ENCODE results near the gene ZNF530.

Gene ZNF530

DNA sequence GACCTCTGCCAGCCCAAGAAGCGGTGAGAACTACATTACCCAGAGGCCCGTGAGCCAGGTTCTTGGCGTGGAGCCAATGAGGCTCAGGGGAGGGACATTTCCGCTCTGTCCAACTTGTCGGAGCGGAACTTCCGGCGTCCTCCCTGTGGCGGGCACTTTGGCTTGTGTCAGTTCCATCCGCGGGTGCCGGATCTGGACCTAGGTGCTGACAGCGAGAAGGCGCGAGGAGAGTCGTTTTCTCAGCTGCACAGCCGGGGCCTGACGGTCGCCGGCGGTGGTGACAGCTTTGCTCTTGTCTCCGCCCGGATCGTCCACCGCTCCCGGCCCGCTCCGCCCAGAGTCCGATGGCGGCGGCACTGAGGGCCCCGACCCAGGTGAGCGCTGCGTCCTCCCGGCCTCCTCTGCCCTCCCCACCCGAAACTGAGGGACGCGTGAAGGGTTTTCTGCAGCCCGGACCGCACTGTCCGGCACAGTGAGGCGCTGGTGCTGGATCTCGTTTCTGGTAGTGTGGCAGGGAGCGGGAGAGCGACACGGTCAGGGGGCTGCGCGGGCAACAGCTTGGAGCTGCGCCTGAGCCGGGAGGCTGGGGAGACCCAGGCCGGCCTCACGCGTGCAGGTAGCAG lies at the start of gene ZNF530:
TSS of gene ZNF530 (plus strand) at position 125 of the 623 bp plus-strand sequence. CDS start 4,461 bp downstream, outside the sequence.
- DNase-seq, result peak; percentile 96

DNA sequence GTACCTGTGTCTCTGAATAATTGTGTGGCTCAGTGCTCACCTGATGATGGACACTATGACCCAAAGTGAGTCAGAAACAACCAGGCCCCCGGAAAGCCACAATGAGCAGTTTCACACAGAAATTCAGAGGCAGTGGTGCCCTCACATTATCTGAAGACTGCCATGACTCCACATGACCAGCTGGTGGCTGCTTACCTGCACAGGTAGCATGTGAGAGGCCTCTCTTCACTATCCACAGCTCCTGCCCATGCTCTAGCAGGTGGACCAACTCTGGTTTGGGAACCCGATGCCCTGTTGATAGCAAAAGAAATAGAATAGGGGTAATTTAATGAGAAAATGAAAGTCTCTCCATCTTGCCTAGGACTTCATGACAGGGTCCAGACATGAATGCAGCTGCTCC lies 47.3 kb upstream of the ZNF530 start:
- DNase-seq, result no peak

GRCh38 chr19:57557659-57558058 lies 42.0 kb upstream of the ZNF530 start:
- DNase-seq, result no peak

DNA sequence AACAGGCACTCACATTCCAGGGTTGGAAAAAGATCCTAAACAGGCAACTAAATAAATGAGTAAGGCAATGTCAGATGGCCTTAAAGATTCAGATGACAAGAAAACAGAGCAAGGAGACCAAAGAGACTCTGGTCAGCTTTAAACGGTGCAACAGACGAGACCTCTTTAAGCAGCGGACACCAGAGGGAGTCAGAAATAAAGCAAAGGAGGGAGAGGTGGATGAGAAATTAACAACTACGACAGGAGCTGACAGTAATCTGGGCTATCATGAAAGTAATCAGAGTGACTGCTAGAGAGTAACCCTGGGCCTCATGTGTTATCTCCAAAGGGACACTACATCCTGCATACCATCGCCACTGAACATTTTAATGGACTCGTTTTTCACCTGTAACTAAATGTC lies 41.2 kb upstream of the ZNF530 start:
- no peak for DNase-seq

GRCh38 chr19:57559008-57559403 lies 40.7 kb upstream of the ZNF530 start:
- peak; percentile 8 for DNase-seq

DNA sequence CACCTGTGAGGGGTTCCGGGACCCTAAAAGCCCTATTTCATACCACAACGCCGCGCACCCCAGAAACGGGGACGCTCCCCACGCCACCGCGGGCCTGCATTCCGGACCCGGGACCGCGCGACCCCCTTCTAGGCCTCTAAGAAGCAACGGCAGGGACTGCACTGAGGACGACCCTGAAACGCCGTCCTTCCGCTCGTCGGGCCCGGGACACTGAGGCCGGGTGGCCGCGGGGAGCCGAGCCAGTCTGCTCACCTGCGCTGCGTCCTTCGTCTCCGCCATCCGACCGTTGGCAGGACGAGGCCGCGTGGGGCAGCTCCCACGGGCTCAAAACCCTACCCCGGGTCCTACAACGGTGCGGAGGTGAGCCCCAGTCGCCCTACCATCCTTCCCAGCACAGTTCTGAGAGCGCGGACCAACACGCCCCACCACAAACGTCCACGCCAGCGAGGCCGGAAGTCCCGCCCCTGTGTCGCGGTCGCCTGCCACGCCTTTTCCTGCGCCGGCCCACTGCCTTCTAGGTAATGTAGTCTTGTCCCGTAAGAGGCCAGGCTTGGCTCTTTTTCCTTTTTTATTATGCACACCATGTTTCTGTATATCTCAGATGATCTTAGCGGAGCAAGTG lies 40.2 kb upstream of the ZNF530 start, which contains the start of gene ZNF550:
TSS of gene ZNF550 (minus strand) at position 460 of the 622 bp plus-strand sequence. CDS start at position 279, 181 bp downstream.
- peak; percentile 89 for DNase-seq

- DNase-seq, result no peak
Measured at GRCh38 chr19:57560049-57560491, 39.6 kb upstream of the ZNF530 start.

- no peak for DNase-seq
Measured at GRCh38 chr19:57563547-57563946, 36.1 kb upstream of the ZNF530 start.

DNA sequence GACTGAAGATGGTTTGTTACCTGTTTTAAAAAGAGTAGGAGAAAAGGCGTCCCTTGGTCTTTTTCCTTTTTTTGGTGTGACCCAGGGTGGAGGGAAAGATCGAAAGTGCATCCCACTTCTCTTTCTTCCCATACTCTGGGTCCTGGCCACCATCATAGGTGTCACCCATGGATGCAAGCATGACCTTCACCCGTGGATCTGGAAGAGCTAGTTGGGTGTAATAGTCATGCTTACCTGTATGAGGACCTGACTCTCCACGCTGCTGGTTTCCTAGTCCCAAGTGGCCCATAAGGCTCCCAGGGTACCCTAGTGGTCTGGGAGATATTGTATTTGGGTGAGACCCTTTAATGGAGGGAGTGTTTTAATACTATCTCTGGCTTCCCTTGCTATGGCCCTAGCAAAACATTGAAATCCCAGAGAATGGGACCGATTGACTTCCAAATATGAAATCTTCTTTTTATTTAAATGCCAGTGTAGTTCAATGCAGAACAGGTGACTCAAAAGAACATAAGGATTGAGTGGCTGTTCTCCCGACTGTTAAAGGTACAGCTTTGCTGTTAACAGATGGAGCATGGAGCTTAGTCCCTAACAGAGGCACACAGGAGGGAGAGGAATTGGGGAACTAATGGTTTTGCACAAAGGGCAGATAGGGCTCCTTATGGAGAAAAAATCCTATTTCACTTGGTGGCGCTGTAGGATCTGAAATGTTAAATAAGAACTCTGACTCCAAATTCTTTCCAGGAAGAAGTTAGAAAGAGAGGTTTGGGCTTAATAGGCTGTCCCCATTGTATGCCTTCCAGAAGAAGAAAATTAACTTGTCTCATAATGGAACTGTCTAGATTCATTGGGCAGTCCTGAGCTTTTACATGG lies 33.1 kb upstream of the ZNF530 start:
- no peak for DNase-seq

- DNase-seq, result no peak
Measured at GRCh38 chr19:57570707-57571106, 29.0 kb upstream of the ZNF530 start.

DNA sequence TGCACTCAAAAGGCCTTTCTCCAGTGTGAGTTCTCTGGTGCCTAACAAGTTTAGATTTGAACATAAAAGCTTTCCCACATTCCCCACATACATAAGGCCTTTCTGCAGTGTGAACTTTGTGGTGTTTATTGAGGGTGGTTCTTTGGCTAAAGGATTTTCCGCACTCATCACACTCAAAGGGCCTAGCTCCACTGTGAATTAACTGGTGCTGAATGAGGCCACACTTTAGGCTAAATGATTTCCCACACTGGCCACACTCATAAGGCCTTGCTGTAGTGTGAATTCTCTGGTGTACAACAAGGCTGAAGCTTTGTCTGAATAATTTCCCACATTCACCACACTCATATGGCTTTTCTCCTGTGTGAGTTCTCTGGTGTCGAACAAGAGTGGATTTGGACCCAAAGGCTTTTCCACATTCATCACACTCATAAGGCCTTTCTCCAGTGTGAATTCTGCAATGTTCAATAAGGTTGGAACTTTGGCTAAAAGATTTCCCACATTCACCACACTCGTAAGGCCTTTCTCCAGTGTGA lies 27.2 kb upstream of the ZNF530 start:
- DNase-seq, result no peak

DNA sequence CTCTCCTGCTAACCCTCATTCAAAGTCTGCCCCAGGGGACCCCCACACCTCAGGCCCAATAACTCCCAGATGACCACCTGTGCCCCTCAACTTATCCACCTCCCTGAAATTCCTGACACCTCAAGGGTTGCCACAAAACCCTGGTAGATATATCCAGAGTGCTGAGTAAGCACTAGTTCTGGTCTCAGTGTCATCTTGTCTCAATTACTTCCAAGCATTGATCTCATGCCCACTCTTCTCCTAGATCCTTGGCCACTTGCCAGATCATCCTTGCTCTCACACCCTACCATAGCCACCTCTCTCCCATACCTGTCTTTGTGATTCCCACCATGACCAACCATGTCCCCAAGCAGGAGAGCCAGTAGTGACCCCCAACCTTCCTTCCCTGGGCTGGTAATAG lies 23.0 kb upstream of the ZNF530 start:
- no peak for DNase-seq

GRCh38 chr19:57578487-57579205 lies 21.0 kb upstream of the ZNF530 start, which contains the start of gene ZNF416:
Gene ZNF416 (minus strand): TSS chr19:57578911. CDS start chr19:57578704, 207 bp downstream.
- peak; percentile 98 for DNase-seq

DNA sequence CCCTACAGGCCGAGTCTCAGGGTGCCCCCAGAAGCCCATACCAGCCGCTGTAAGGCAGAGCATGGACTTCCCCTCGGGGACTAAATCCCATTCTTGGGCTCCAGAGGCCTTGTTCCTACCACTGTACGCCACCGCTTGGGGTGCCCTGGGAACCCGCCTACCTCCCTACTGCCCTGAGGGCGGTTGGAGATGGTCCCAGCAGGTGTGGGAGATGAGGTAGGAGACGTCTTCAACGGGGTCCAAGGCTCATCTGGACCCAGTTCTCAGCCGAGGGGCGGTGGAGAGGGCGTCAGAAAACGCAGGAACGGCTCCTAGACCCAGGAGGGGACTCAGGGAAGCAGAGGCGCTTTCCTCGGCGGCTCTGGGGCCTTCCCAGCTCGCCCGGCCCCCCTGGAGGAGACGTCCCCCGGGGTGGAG lies 16.6 kb upstream of the ZNF530 start:
- no peak for DNase-seq

GRCh38 chr19:57583521-57584416 lies 15.9 kb upstream of the ZNF530 start, which contains the start of gene ZIK1:
Gene ZIK1 (plus strand): TSS chr19:57584145. CDS start chr19:57584357, 212 bp downstream.
- peak; percentile 91 for DNase-seq

- no peak for DNase-seq
Measured at GRCh38 chr19:57587529-57587928, 12.2 kb upstream of the ZNF530 start.

- DNase-seq, result no peak
Measured at GRCh38 chr19:57599377-57599760, 316 bp upstream of the ZNF530 start.

DNA sequence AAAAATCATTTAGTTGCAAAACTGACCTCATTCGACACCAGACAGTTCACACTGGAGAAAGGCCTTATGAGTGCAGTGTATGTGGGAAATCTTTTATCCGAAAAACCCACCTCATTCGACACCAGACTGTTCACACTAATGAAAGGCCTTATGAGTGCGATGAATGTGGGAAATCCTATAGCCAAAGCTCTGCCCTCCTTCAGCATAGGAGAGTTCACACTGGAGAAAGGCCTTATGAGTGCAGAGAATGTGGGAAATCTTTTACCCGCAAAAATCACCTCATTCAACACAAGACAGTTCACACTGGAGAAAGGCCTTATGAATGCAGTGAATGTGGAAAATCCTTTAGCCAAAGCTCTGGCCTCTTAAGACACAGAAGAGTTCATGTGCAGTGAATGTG lies 7.2 kb downstream of the ZNF530 start:
- no peak for DNase-seq

GRCh38 chr19:57611113-57611512 lies 11.4 kb downstream of the ZNF530 start:
- DNase-seq, result no peak

- DNase-seq, result peak; percentile 95
Measured at GRCh38 chr19:57613941-57614743, 14.5 kb downstream of the ZNF530 start, which contains the start of gene ZNF134. Gene ZNF134 (plus strand): TSS chr19:57614242. CDS start chr19:57619469, 5,227 bp downstream.

All from NCI-H1105 (cell line).